OCI-LY7 (cell line): ENCODE results near the gene PDGFRA. TPM values are rescaled to one million over a fixed set of nuclear protein-coding genes. Genes with fewer than 3 reads are reported as not detected.

Experiments
- BruUV-seq: library from RNA; stranded (reverse); fragments of 400-500 nt; replicated peaks from 2 replicates; lab custom pipeline; 2021; lab: Mats Ljungman, UMichigan
- CTCF ChIA-PET: fragments of 300-600 bp; sonication (Branson Sonifier 250); formaldehyde crosslinking; loops from one replicate; lab custom pipeline; 2022; ENCODE audit warnings: antibody characterized with exemption; ENCODE audit not compliant: unreplicated experiment; lab: Charles Lee
- POLR2A ChIA-PET: fragments of 300-600 bp; sonication (Branson Sonifier 250); formaldehyde crosslinking; loops from one replicate; lab custom pipeline; 2022; ENCODE audit warnings: antibody characterized with exemption; lab: Charles Lee
- DNase-seq: peaks from one replicate; pipeline ENCODE4 v3.0.0-alpha.2; 2015; ENCODE audit warnings: low spot score
- H2AFZ ChIP-seq: fragments of 200-600 bp; sonication (generic), shearing (Covaris generic); 2 replicates; pipeline ENCODE4 v1.6.1; 2014; ENCODE audit warnings: mild to moderate bottlenecking, antibody characterized with exemption, low read length, moderate library complexity
- H3K27ac ChIP-seq: fragments of 200-600 bp; sonication (generic); 2 replicates; pipeline ENCODE4 v1.5.1; 2014; ENCODE audit warnings: mixed run types, low read depth, mild to moderate bottlenecking, moderate library complexity, low read length, inconsistent platforms; ENCODE audit not compliant: poor library complexity, severe bottlenecking
- H3K36me3 ChIP-seq: fragments of 200-600 bp; sonication (generic); 2 replicates; pipeline ENCODE4 v1.6.1; 2014; ENCODE audit warnings: mild to moderate bottlenecking, antibody characterized with exemption, low read length, moderate library complexity, mixed read lengths; ENCODE audit not compliant: insufficient read depth
- H3K4me1 ChIP-seq: fragments of 200-600 bp; sonication (generic); 2 replicates; pipeline ENCODE4 v1.5.1; 2014; ENCODE audit warnings: mild to moderate bottlenecking, low read length; ENCODE audit not compliant: insufficient read depth, poor library complexity, severe bottlenecking
- H3K4me2 ChIP-seq: fragments of 200-600 bp; sonication (generic); 2 replicates; pipeline ENCODE4 v1.6.1; 2014; ENCODE audit warnings: mild to moderate bottlenecking, low read length
- H3K4me3 ChIP-seq: fragments of 200-600 bp; sonication (generic); 2 replicates; pipeline ENCODE4 v1.5.1; 2014; ENCODE audit warnings: mild to moderate bottlenecking, low read depth, low read length; ENCODE audit not compliant: poor library complexity, severe bottlenecking
- H3K79me2 ChIP-seq: fragments of 200-600 bp; sonication (generic); 2 replicates; pipeline ENCODE4 v1.6.1; 2016; ENCODE audit warnings: low read depth, mild to moderate bottlenecking, low read length, moderate library complexity, mixed read lengths; ENCODE audit not compliant: insufficient read depth
- H3K9me2 ChIP-seq: fragments of 200-600 bp; sonication (generic); 2 replicates; pipeline ENCODE4 v1.6.1; 2016; ENCODE audit warnings: mild to moderate bottlenecking, low read length, mixed read lengths; ENCODE audit not compliant: insufficient read depth
- H3K9me3 ChIP-seq: fragments of 200-600 bp; sonication (generic); 2 replicates; pipeline ENCODE4 v1.6.1; 2014; ENCODE audit warnings: mild to moderate bottlenecking, mixed run types, low read length, mixed read lengths
- H4K20me1 ChIP-seq: fragments of 200-600 bp; sonication (generic); 2 replicates; pipeline ENCODE4 v1.6.1; 2014; ENCODE audit warnings: mild to moderate bottlenecking, antibody characterized with exemption, low read length, moderate library complexity, mixed read lengths; ENCODE audit not compliant: insufficient read depth
- EZH2phosphoT487 ChIP-seq: fragments of 200-600 bp; sonication (generic); IDR thresholded peaks from 2 replicates; pipeline ENCODE4 v1.6.1; 2018; ENCODE audit warnings: low read depth, borderline replicate concordance, mild to moderate bottlenecking, mixed run types, antibody characterized with exemption, low read length, moderate library complexity, mixed read lengths
- intact Hi-C: fragments of 100-400 bp; cut with micrococcal nuclease; formaldehyde crosslinking; loops from one replicate; pipeline ENCODE4 v1.10.0; 2022; ENCODE audit not compliant: unreplicated experiment
- total RNA-seq, 2 experiments: library from RNA; depleted of rRNA in 1 of 2; stranded (reverse); fragments of >200 nt in 1 of 2; shearing (Covaris generic) in 1 of 2; gene quantifications; 2 replicates each; pipeline ENCODE4 v1.2.3, GENCODE V29; 2014 to 2022
- TF ChIP-seq, protein P1 (sequence below): fragments of 200-600 bp; sonication (generic); conservative IDR thresholded peaks from 2 replicates; pipeline ENCODE4 v1.5.1; 2014; ENCODE audit warnings: mild to moderate bottlenecking, antibody characterized with exemption, low read length, moderate library complexity, mixed read lengths

Gene PDGFRA
- total RNA-seq, 2 experiments from 2014 or later: not detected

- no peak overlapping the region for H3K4me2 ChIP-seq
- H3K9me2 ChIP-seq: no peaks in the 10 kb centered on the region
- TF ChIP-seq EZH2phosphoT487: no peak
- TF ChIP-seq, protein P1, sequence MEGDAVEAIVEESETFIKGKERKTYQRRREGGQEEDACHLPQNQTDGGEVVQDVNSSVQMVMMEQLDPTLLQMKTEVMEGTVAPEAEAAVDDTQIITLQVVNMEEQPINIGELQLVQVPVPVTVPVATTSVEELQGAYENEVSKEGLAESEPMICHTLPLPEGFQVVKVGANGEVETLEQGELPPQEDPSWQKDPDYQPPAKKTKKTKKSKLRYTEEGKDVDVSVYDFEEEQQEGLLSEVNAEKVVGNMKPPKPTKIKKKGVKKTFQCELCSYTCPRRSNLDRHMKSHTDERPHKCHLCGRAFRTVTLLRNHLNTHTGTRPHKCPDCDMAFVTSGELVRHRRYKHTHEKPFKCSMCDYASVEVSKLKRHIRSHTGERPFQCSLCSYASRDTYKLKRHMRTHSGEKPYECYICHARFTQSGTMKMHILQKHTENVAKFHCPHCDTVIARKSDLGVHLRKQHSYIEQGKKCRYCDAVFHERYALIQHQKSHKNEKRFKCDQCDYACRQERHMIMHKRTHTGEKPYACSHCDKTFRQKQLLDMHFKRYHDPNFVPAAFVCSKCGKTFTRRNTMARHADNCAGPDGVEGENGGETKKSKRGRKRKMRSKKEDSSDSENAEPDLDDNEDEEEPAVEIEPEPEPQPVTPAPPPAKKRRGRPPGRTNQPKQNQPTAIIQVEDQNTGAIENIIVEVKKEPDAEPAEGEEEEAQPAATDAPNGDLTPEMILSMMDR: no peak
- H3K4me1 ChIP-seq: no peaks in the 10 kb centered on the region
- H3K27ac ChIP-seq: no peak overlapping the region
- no peak for DNase-seq
- no TSS peak for BruUV-seq
- H3K36me3 ChIP-seq: no peaks in the 10 kb centered on the region
- H4K20me1 ChIP-seq: no peaks in the 10 kb centered on the region
- POLR2A ChIA-PET: interaction anchor here (0.7 kb wide), 1 partner anchor 365 kb away, joined by 3 read pairs; no protein-coding TSS in a partner anchor
- no peak overlapping the region for H2AFZ ChIP-seq
- H3K9me3 ChIP-seq: no peaks in the 10 kb centered on the region
- H3K4me3 ChIP-seq: no peak overlapping the region
- CTCF ChIA-PET: interaction anchor here (0.6 kb wide), 1 partner anchor 1325 kb away, joined by 4 read pairs; no protein-coding TSS in a partner anchor
- H3K79me2 ChIP-seq: no peaks in the 10 kb centered on the region
- intact Hi-C loops: no loop called here
Observed at GRCh38 chr4:54274795-54275665, 45.9 kb downstream of the PDGFRA start.

DNA sequence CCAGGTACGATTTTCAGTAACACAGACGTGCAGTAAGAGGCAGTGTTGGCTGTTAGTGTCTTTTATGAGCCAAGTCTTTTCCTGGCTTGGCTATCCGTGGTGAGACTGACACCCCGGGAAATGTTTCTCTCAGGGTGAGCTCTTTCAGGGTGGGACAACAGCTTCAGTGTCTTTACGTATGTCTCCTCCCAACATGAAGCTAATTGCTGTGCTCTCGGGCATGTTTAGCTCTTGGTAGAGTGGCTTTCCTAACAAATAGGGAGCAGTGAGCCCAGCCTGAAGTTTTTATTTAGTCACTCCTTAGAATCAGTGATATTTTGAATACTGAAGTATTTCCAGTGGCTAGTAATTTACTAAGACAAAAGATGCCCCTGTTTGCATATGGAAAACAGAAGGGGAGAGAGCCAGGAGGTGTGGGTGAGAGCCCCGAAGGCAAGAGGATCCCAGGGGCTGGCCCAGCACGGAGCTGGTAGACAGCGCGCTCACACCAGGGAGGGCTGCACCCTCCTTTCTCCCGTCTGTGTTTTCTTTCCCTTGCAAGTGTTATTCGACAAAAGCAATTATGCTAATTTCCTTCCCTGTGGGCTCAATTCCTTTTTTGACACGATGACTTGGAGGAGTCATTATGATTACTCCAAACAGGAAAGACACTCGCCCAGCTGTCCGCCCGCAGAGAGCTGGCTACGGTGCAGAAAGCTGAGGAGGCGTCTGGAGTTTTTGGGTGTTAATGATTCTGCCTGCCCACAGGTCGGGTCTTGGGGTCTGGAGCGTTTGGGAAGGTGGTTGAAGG, 47.7 kb downstream of the PDGFRA start:
- Histone ChIP-seq H3K4me2 (no peak overlapping the region), H3K4me3 (no peak overlapping the region), H4K20me1 (no peaks in the 10 kb centered on the region), H3K9me2 (no peaks in the 10 kb centered on the region), H3K36me3 (no peaks in the 10 kb centered on the region), H2AFZ (no peak overlapping the region), H3K9me3 (no peaks in the 10 kb centered on the region), H3K27ac (no peak overlapping the region), H3K79me2 (no peaks in the 10 kb centered on the region), H3K4me1 (no peaks in the 10 kb centered on the region)
- no peak for TF ChIP-seq EZH2phosphoT487
- intact Hi-C loops: no loop called here
- no TSS peak for BruUV-seq
- ChIA-PET POLR2A (interaction anchor here (0.6 to 0.7 kb wide), 2 partner anchors 366 to 1344 kb away, joined by 3 to 5 read pairs; no protein-coding TSS in a partner anchor), CTCF (no interaction called here)
- DNase-seq: no peak

DNA sequence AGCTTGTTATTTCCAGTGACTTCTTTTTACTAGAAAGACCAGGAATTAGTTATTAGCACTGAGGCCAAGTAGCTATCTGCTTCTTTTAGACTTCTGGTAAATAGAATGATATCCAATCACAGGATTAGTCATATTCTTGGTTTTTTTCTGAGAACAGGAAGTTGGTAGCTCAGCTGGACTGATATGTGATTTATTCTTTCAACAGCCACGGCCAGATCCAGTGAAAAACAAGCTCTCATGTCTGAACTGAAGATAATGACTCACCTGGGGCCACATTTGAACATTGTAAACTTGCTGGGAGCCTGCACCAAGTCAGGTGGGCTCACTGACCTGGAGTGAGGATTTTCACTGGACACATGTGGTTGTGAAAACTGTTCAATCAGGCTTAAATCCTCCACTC, 48.6 kb downstream of the PDGFRA start:
- Histone ChIP-seq H3K27ac (no peak overlapping the region), H4K20me1 (no peaks in the 10 kb centered on the region), H3K9me2 (no peaks in the 10 kb centered on the region), H3K4me3 (no peak overlapping the region), H2AFZ (no peak overlapping the region), H3K9me3 (no peaks in the 10 kb centered on the region), H3K4me1 (no peaks in the 10 kb centered on the region), H3K4me2 (no peak overlapping the region), H3K36me3 (no peaks in the 10 kb centered on the region), H3K79me2 (no peaks in the 10 kb centered on the region)
- TF ChIP-seq, protein P1: no peak
- TF ChIP-seq EZH2phosphoT487: no peak
- intact Hi-C loops: no loop called here
- CTCF ChIA-PET: no interaction called here
- DNase-seq: no peak
- BruUV-seq: no TSS peak
- POLR2A ChIA-PET: interaction anchor here (0.6 to 0.7 kb wide), 2 partner anchors 367 to 1344 kb away, joined by 3 to 5 read pairs; no protein-coding TSS in a partner anchor
